ENCODE measurements around the gene SLC22A8. TPM values are rescaled to one million over a fixed set of nuclear protein-coding genes. Genes with fewer than 3 reads are reported as not detected.
"Not testable (repeated sequence)": the region's sequence is repeated elsewhere in the genome, so short reads cannot be mapped to it uniquely, and the experiment has no call there.

Gene SLC22A8
- total RNA-seq = under 1 TPM in 1 of 7 donors, not detected in 6; 0.18 TPM
- not detected for polyA plus RNA-seq
- long read RNA-seq, donor 1 = 0 reads
- long read RNA-seq, donor 2 = 0 reads
- long read RNA-seq, donor 3 = 0 reads

DNA sequence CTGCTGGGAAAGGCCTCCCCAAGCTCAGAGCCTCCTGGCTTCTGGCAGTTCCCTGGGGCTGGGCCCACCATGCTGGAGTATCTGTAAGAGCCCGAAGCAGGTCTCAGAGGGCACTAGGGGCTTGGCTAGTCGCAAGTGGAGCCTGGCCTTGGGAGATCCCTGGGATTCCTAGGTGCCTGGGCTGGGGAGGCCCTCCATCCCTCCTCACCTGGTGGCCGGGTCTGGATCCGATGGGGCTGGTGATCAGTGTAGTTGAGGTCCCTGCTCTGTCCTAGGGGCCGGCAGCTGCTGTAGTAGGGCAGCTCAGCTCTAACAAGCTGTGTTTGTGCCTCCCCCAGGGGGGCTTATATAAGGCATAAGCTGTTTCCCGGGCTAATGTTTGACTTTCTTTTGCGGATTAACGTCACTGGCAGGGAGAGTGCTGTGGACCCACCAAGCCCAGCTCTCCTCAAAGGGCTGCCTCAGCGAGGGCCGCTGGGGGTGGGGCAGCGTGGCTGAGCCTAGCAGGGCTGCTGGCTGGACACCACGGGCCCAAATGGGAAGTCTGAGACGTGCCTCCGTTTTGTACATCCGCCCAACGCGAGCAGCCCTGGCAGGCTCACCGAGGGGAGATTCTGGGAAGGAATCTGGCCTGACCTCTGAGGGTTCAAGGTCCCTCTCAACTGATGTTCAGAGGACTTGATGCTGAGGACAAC is at the start of gene SLC22A8:
Gene SLC22A8 (minus strand): TSS at position 321 of the 695 bp plus-strand sequence. CDS start 883 bp downstream, outside the sequence.
- DNase-seq = peak in 1 of 5 donors; percentile 63
- intact Hi-C loops (cut with DNase I) = loop anchor here in 1 of 4 donors (5.0 kb wide), 1 partner anchor 98 kb away; no protein-coding TSS in a partner anchor
- H3K27me3 ChIP-seq = no peaks in the 10 kb centered on the region
- no peak within 1 kb of the TSS for H3K27ac ChIP-seq
- H3K4me1 ChIP-seq (ENCODE audit: insufficient read depth) = peaks cover 1% of the 10 kb centered on the region
- WGBS, 3 donors = 19 to 36% (median 24%) methylated on average over 18 of the region's 18 CpGs
- no peak within 1 kb of the TSS for H3K4me3 ChIP-seq
- H3K9me3 ChIP-seq = no peaks in the 10 kb centered on the region
- TF ChIP-seq POLR2A (IDR thresholded peaks at IDR 0.05) (no peak), EP300 (IDR thresholded peaks at IDR 0.05) (no peak), CTCF (IDR thresholded peaks at IDR 0.05) (no peak)
- no peaks in the 10 kb centered on the region for H3K36me3 ChIP-seq

GRCh38 chr11:63046203-63046602 is 30.6 kb upstream of the SLC22A8 start:
- DNase-seq; intact Hi-C loops (cut with DNase I); H3K36me3 ChIP-seq; H3K9me3 ChIP-seq; H3K27me3 ChIP-seq; H3K4me1 ChIP-seq (ENCODE audit: insufficient read depth); H3K27ac ChIP-seq; H3K4me3 ChIP-seq: not testable (repeated sequence)
- WGBS, 3 donors = 48 to 65% (median 57%) methylated on average over 1 of the region's 1 CpG

- H3K9me3 ChIP-seq = no peaks in the 10 kb centered on the region
- no peak for DNase-seq
- H3K4me3 ChIP-seq = no peak overlapping the region
- intact Hi-C loops (cut with DNase I) = no loop called here
- no peaks in the 10 kb centered on the region for H3K36me3 ChIP-seq
- TF ChIP-seq CTCF (IDR thresholded peaks at IDR 0.05) = no peak
- no peak for TF ChIP-seq POLR2A (IDR thresholded peaks at IDR 0.05)
- no peak for TF ChIP-seq EP300 (IDR thresholded peaks at IDR 0.05)
- H3K27me3 ChIP-seq = no peaks in the 10 kb centered on the region
- no peak overlapping the region for H3K27ac ChIP-seq
- 87 to 92% (median 90%) methylated on average over 3 of the region's 3 CpGs for WGBS, 3 donors
- H3K4me1 ChIP-seq (ENCODE audit: insufficient read depth) = no peaks in the 10 kb centered on the region
These were observed 27.0 kb upstream of the SLC22A8 start for GRCh38 chr11:63042596-63042995.

DNA sequence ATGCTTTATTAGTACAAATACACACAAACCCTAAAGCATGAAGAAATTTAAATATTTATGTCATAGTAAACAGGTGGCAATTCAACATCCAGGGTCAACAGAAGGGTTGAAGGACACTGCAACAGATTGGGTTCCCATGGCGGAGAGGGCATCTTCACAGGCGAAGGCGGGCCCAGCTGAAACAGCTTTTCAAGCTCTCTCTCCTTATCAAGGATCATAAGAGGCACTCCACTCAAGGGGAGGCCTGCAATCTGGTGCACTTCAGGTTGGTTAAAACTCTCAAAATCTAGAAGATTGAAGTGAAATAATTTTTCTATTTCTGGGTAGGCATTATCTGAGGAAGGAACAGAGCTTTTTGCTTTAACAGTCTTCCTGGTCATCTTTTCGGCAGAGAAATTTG is 16.8 kb upstream of the SLC22A8 start:
- intact Hi-C loops (cut with DNase I) = no loop called here
- TF ChIP-seq EP300 (IDR thresholded peaks at IDR 0.05) (no peak), POLR2A (IDR thresholded peaks at IDR 0.05) (no peak), CTCF (IDR thresholded peaks at IDR 0.05) (no peak)

More for the DNA sequence above, 16.8 kb upstream of the SLC22A8 start:
- WGBS, 3 donors = 95 to 97% (median 95%) methylated on average over 4 of the region's 4 CpGs
- no peaks in the 10 kb centered on the region for H3K36me3 ChIP-seq
- H3K4me3 ChIP-seq = no peak overlapping the region
- no peak overlapping the region for H3K27ac ChIP-seq
- no peak for DNase-seq
- H3K4me1 ChIP-seq (ENCODE audit: insufficient read depth) = no peaks in the 10 kb centered on the region
- no peaks in the 10 kb centered on the region for H3K9me3 ChIP-seq
- no peaks in the 10 kb centered on the region for H3K27me3 ChIP-seq
